Daoy (cell line): ENCODE measurements around the gene RUVBL1. TPM values are rescaled to one million over a fixed set of nuclear protein-coding genes. Genes with fewer than 3 reads are reported as not detected.

ENCODE experiments used
- DNase-seq: peaks from one replicate; pipeline ENCODE4 v3.0.0-alpha.2; 2015; ENCODE audit warnings: low read depth
- total RNA-seq: library from RNA; depleted of rRNA; stranded (reverse); fragments of >200 nt; shearing (Covaris generic); gene quantifications from 2 replicates; pipeline ENCODE4 v1.2.3, GENCODE V29; 2014

Gene RUVBL1
- total RNA-seq, 1 experiment from 2014 or later: 154 TPM

DNA sequence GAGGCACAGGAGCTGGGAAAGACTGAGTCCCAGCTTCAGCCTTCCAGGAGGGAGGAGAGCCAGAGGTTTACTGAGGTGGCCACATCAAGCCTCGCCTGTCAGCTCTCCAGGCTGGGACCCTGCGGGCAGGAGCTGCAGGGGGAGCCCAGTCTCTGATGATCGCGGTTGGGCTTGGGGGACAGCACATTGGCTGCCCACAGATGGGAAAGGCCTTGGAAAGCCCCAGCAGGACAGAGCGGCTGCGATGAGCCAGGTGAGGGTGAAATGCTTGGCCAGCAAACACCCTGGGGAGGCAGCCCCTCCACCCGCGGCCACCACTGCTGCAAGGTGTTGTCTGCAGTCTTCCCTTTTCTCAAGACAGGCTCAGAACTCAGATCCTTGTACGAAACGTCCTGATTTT lies 40.2 kb downstream of the RUVBL1 start:
- no peak for DNase-seq

GRCh38 chr3:128082546-128082945 lies 41.1 kb downstream of the RUVBL1 start:
- no peak for DNase-seq

DNA sequence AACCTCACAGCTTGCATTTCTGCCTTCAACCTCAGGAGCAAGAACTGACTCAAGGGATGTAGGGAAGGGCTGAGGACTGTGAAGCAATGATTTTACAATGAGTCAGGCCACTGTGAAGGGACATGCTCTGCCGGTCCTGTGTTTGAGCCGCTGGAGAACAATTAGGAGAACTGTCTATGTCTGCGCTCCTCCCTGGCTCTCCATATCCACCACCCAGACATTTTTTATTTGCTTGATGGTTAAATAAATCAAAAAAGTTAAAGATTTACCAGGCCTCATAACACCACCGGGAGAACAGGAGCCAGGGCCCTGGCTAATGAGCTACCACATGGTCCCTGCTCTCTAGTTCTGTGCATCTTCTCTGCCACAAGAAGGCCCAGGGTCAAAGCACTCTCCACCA lies 41.8 kb downstream of the RUVBL1 start:
- DNase-seq: no peak

DNA sequence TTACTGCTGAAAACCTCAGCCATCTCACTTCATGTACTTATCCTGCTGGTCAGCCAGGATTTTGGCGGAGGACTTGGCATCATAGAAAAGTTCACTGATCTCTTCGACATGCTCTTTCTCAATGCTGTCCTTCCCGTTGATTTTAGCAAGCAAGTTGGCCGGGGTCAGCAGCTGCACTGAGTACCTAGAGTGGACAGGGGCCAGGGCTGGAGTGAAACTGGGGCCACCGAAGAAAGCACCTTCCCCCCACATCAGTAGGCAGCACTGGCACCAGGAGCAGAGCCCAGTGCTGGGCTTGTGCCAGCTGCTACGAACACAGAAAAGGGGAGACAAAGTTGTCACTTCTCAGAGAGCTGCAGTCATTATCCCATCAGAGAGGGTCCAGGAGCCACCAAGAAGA lies 42.4 kb downstream of the RUVBL1 start:
- DNase-seq: no peak

DNA sequence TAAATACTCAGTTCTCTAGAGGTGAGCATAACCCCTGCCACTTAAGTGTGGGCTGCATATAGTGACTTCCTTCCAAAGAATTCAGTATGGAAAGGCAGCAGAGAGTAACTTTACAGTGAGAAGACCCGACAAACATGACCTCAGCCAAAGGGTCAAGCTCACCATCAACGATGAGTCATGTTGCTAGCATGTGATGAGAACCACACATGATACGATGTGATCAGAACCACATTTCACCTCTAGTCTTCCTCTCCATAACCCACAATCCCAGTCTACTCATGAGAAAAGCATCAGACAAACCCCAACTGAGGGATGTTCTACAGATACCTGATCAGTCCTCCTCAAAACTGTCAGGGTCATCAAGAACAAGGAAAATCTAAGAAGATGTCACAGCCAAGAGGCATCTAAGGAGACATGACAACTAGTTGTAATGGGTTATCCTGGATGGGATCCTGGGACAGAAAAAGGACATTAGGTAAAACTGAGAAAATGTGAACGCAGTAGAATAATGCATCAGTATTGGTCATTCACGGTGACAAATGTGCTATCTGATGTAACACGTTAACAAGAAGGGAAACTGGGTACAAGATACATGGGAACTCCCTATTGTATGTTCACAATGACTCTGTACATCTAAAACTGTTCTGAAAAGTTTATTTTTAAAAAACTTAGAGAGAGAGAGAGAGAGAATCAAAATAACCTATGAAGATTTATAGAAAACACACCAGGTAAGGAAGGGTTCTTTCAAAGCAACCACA lies 43.1 kb downstream of the RUVBL1 start:
- peak; percentile 81 for DNase-seq

- no peak for DNase-seq
Observed at GRCh38 chr3:128079823-128080222, 43.8 kb downstream of the RUVBL1 start.

DNA sequence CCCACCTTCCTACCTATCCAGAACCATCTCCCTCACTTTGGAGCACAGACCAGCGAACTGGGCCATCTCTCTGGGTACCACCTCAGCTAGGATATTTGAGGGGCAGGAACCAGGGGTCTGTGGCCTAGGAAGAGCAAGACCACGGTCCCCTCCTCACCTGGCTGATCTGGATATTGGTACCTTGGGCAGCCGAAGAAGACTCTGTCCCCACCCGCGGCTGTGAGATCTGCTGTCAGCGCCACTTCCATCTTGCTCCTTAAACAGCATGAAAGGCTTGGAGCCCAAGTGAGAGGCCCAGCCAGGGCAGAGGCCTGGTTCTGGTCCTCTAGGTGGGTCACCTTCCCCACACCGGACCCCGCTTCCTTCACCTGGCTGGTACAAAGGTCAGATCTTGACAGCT lies 44.7 kb downstream of the RUVBL1 start:
- DNase-seq: no peak

- DNase-seq: no peak
Observed at GRCh38 chr3:128078322-128078721, 45.3 kb downstream of the RUVBL1 start.

- no peak for DNase-seq
Observed at GRCh38 chr3:128077665-128078064, 45.9 kb downstream of the RUVBL1 start.

DNA sequence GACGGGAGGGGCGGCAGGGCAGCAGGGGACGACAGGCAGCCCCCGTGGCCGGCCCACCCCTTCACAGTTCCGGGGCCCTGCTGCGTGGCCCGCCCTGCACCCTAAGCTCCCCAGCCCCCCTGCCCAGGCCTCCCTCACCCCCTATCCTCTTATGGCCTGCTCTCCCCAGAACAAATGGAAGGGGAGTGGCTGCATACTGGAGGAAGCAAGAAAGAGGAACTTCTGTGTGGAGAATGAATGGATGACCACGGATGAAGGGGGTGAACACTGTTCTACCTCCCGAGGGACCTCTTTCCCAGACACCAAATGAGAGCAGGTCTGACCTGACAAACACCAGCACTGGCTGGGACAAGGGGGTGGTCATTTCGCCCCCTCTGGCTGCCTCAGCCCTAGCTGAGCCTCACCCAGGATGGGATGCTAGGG lies 46.4 kb downstream of the RUVBL1 start:
- DNase-seq: no peak

DNA sequence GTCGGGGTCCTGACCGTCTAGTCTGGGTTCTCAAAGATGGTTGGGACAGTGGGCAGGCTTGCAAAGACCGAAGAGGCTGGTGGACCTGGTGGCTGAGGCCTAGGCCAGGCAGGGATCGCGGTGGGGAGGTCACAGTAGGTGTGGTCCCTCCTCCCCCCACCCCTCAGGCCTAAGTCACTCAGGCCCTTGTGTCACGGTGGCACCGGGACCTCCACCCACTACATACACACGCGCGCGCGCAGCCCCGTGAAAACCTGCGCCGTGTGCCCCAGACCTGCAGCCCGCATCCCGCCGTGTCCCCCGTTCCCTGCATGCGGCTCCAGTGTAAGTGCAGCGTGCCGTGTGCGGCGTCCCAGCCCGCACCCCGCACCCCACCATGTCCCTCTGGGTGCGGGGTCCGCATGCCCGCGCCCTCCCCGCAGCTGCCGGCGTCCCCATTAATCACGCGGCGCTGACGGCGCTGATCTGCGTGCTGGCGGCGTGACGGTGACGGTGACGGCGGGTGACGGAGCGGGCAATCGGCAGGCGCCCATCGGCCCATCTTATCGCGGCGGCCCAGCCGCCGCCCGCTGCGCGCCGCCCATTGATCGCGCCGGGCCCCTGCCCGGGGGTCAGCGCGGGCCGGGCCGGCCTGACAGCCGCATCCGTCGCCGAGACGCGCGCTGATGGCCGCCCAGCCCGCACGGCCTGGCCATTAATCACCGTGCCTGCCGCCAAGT lies 47.0 kb downstream of the RUVBL1 start:
- no peak for DNase-seq

- peak; percentile 87 for DNase-seq
Observed at GRCh38 chr3:128075522-128076482, 47.8 kb downstream of the RUVBL1 start.

DNA sequence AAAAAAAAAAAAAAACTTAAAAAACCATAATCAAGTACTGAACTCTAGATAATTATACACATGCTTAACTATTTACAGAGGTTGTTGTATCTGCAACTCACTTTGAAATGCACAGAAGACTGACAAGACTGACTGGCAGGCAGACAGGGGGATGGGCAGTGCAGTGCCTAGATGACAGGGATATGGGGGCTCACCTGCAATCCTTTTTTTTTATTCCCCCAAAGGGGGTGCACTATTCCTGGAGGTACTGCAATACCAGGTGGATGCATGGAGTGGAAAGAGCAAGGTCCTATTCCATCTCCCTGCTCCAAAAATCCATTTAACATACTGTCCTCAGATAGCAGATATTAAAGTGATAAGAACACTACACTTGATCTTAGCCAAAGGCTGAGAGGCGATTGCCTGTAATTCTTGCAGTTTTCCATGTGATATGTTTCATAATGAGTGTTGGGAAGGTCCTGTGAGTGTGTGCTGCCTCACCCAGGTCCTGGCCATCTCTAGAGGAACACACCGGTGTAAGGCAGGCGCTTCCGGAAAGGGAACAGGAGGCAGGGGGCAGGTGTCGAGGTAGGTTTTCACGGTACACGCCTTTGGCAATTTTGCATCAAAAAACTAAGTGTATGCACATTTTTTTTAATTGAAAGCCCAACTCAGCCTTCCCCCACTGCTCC lies 48.6 kb downstream of the RUVBL1 start:
- no peak for DNase-seq

GRCh38 chr3:128073807-128074206 lies 49.8 kb downstream of the RUVBL1 start:
- DNase-seq: no peak

GRCh38 chr3:128073185-128073725 lies 50.4 kb downstream of the RUVBL1 start:
- DNase-seq: no peak

DNA sequence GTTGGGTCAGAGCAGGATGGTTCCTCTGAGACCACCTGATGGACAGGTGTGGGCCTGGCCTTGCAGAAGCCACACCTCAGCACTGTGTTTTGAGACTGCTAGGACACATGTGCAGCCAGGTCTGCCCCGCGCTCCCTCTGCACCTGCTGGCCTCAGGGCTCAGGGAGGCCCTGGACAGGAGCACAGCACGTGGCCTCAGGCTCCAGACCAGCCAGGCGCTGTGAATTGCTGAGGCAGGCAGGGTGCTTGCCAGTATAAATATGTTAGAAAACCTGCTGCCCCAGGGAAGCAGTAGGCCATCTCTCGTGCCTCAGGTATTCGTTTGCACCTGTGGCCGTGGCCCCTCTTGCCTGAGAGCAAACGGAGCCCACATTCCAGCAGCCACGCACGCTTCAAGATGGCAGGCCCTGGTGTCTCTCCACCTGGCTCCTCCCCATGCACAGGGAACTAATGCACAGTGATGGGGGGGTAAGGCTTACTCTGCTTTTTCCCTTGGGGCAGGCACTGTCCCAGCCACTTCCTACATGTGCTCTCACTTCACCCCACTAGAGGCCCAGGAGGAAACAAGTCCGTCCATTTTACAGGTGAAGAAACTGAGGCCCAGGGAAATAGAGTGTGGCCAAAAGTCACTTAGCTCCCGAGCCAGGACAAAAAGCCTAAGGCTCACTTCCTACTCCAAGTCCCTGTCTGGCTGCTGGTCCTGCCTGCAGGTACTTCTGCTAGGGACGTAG lies 51.0 kb downstream of the RUVBL1 start:
- DNase-seq: no peak

- DNase-seq: no peak
Observed at GRCh38 chr3:128071771-128072453, 51.7 kb downstream of the RUVBL1 start.

DNA sequence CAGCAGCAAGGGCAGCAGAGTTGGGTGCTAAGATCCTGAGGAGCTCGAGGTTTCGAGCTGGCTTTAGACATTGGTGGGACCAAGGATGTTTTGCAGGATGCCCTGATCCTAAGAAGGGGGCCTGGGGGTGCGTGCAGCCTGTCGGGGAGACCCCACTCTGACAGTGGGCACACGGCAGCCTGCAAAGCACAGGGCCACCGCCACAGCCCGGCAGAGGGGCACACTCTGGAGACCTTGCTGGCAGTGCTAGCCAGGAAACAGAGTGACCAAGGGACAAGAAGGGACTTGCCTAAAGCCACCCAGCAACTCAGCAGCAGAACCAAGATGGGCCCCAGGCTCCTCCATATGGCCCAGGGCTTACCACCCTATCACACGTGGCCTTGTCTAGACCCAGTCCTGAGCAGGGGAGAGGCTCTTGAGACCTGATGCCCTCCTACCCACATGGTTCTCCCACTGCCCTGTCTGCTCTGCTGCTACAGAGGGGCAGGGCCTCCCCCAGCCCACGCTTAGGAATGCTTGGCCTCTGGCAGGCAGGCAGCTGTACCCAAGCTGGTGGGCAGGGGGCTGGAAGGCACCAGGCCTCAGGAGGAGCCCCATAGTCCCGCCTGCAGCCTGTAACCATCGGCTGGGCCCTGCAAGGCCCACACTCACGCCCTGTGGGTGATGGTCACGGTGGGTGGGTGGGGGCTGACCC lies 52.6 kb downstream of the RUVBL1 start:
- no peak for DNase-seq

- no peak for DNase-seq
Observed at GRCh38 chr3:128069271-128069670, 54.3 kb downstream of the RUVBL1 start.
